Muscle layer of duodenum (tissue), 2 donors: ENCODE results near the gene SMPX.

Source experiments
- H3K27ac ChIP-seq: one replicate; pipeline ENCODE4 v1.7.0; 2013; ENCODE audit warnings: mild to moderate bottlenecking, low read length
- H3K27me3 ChIP-seq: one replicate; pipeline ENCODE4 v1.7.0; 2013; ENCODE audit warnings: low read depth, mild to moderate bottlenecking, control low read depth, low read length
- H3K36me3 ChIP-seq, 2 donors: one replicate each; pipeline ENCODE4 v1.7.0; 2013; ENCODE audit warnings: low read length in 2 of 2, control low read depth in 1 of 2, mild to moderate bottlenecking in 1 of 2; ENCODE audit not compliant: insufficient read depth in 2 of 2, control insufficient read depth in 1 of 2
- H3K4me1 ChIP-seq, 2 donors: one replicate each; pipeline ENCODE4 v1.7.0; 2013; ENCODE audit warnings: low read length in 2 of 2, mild to moderate bottlenecking in 2 of 2, control low read depth in 1 of 2, moderate library complexity in 1 of 2; ENCODE audit not compliant: insufficient read depth in 2 of 2, control insufficient read depth in 1 of 2
- H3K4me3 ChIP-seq, 2 donors: one replicate each; pipeline ENCODE4 v1.7.0; 2013; ENCODE audit warnings: low read length in 2 of 2, low read depth in 1 of 2, mild to moderate bottlenecking in 1 of 2
- H3K9me3 ChIP-seq, 2 donors: one replicate each; pipeline ENCODE4 v1.7.0; 2013; ENCODE audit warnings: low read length in 2 of 2, control low read depth in 1 of 2, mild to moderate bottlenecking in 1 of 2; ENCODE audit not compliant: control insufficient read depth in 1 of 2
- donor health status: healthy.

SMPX gene

GRCh38 chrX:21711129-21711847, 46.6 kb downstream of the SMPX start:
- H3K4me1 ChIP-seq: no peaks in the 10 kb centered on the region
- H3K27ac ChIP-seq: no peak overlapping the region
- H3K4me3 ChIP-seq: no peak overlapping the region
- no peaks in the 10 kb centered on the region for H3K9me3 ChIP-seq
- H3K36me3 ChIP-seq: no peaks in the 10 kb centered on the region
- H3K27me3 ChIP-seq: no peaks in the 10 kb centered on the region

- Histone ChIP-seq H3K27ac (no peak overlapping the region), H3K4me3 (no peak overlapping the region), H3K4me1 (no peaks in the 10 kb centered on the region), H3K27me3 (no peaks in the 10 kb centered on the region), H3K9me3 (no peaks in the 10 kb centered on the region), H3K36me3 (no peaks in the 10 kb centered on the region)
Measured at GRCh38 chrX:21708116-21708515, 49.8 kb downstream of the SMPX start.

GRCh38 chrX:21705225-21705624, 52.7 kb downstream of the SMPX start:
- no peaks in the 10 kb centered on the region for H3K36me3 ChIP-seq
- H3K27me3 ChIP-seq: no peaks in the 10 kb centered on the region
- no peak overlapping the region for H3K27ac ChIP-seq
- H3K9me3 ChIP-seq: no peaks in the 10 kb centered on the region
- H3K4me3 ChIP-seq: no peak overlapping the region
- H3K4me1 ChIP-seq: no peaks in the 10 kb centered on the region

- Histone ChIP-seq H3K27ac (no peak overlapping the region), H3K36me3 (no peaks in the 10 kb centered on the region), H3K27me3 (no peaks in the 10 kb centered on the region), H3K9me3 (no peaks in the 10 kb centered on the region), H3K4me1 (no peaks in the 10 kb centered on the region), H3K4me3 (no peak overlapping the region)
Measured at GRCh38 chrX:21702725-21703124, 55.2 kb downstream of the SMPX start.

- H3K27ac ChIP-seq: no peak overlapping the region
- H3K36me3 ChIP-seq: no peaks in the 10 kb centered on the region
- no peaks in the 10 kb centered on the region for H3K9me3 ChIP-seq
- no peaks in the 10 kb centered on the region for H3K27me3 ChIP-seq
- no peak overlapping the region for H3K4me3 ChIP-seq
- H3K4me1 ChIP-seq: no peaks in the 10 kb centered on the region
Measured at GRCh38 chrX:21700967-21701366, 56.9 kb downstream of the SMPX start.

GRCh38 chrX:21700275-21700674, 57.6 kb downstream of the SMPX start:
- Histone ChIP-seq H3K27ac (no peak overlapping the region), H3K9me3 (no peaks in the 10 kb centered on the region), H3K4me1 (no peaks in the 10 kb centered on the region), H3K27me3 (no peaks in the 10 kb centered on the region), H3K4me3 (no peak overlapping the region), H3K36me3 (no peaks in the 10 kb centered on the region)

GRCh38 chrX:21699136-21699535, 58.8 kb downstream of the SMPX start:
- H3K36me3 ChIP-seq: no peaks in the 10 kb centered on the region
- H3K27ac ChIP-seq: no peak overlapping the region
- H3K27me3 ChIP-seq: no peaks in the 10 kb centered on the region
- H3K4me3 ChIP-seq: no peak overlapping the region
- no peaks in the 10 kb centered on the region for H3K9me3 ChIP-seq
- no peaks in the 10 kb centered on the region for H3K4me1 ChIP-seq

GRCh38 chrX:21698272-21698671, 59.6 kb downstream of the SMPX start:
- H3K27me3 ChIP-seq: no peaks in the 10 kb centered on the region
- no peaks in the 10 kb centered on the region for H3K36me3 ChIP-seq
- no peaks in the 10 kb centered on the region for H3K9me3 ChIP-seq
- no peak overlapping the region for H3K27ac ChIP-seq
- no peak overlapping the region for H3K4me3 ChIP-seq
- no peaks in the 10 kb centered on the region for H3K4me1 ChIP-seq

- no peaks in the 10 kb centered on the region for H3K4me1 ChIP-seq
- no peaks in the 10 kb centered on the region for H3K27me3 ChIP-seq
- no peaks in the 10 kb centered on the region for H3K9me3 ChIP-seq
- H3K36me3 ChIP-seq: no peaks in the 10 kb centered on the region
- no peak overlapping the region for H3K27ac ChIP-seq
- no peak overlapping the region for H3K4me3 ChIP-seq
Measured at GRCh38 chrX:21691512-21692018, 66.4 kb downstream of the SMPX start.

GRCh38 chrX:21683941-21684340, 74.0 kb downstream of the SMPX start:
- H3K27me3 ChIP-seq: no peaks in the 10 kb centered on the region
- no peaks in the 10 kb centered on the region for H3K36me3 ChIP-seq
- no peaks in the 10 kb centered on the region for H3K4me1 ChIP-seq
- no peak overlapping the region for H3K4me3 ChIP-seq
- H3K27ac ChIP-seq: no peak overlapping the region
- H3K9me3 ChIP-seq: no peaks in the 10 kb centered on the region

- H3K4me3 ChIP-seq: no peak overlapping the region
- H3K9me3 ChIP-seq: no peaks in the 10 kb centered on the region
- no peak overlapping the region for H3K27ac ChIP-seq
- H3K36me3 ChIP-seq: no peaks in the 10 kb centered on the region
- no peaks in the 10 kb centered on the region for H3K27me3 ChIP-seq
- no peaks in the 10 kb centered on the region for H3K4me1 ChIP-seq
Measured at GRCh38 chrX:21678048-21678612, 79.8 kb downstream of the SMPX start.

GRCh38 chrX:21675931-21676330, 82.0 kb downstream of the SMPX start:
- H3K36me3 ChIP-seq: no peaks in the 10 kb centered on the region
- H3K4me1 ChIP-seq: no peaks in the 10 kb centered on the region
- H3K4me3 ChIP-seq: no peak overlapping the region
- H3K27ac ChIP-seq: no peak overlapping the region
- no peaks in the 10 kb centered on the region for H3K27me3 ChIP-seq
- no peaks in the 10 kb centered on the region for H3K9me3 ChIP-seq
